Measurements from ENCODE around the gene TSPOAP1.

The TSPOAP1 gene

GRCh38 chr17:58302919-58303585 is 25.5 kb downstream of the TSPOAP1 start:
- FAIRE-seq = no peak

DNA sequence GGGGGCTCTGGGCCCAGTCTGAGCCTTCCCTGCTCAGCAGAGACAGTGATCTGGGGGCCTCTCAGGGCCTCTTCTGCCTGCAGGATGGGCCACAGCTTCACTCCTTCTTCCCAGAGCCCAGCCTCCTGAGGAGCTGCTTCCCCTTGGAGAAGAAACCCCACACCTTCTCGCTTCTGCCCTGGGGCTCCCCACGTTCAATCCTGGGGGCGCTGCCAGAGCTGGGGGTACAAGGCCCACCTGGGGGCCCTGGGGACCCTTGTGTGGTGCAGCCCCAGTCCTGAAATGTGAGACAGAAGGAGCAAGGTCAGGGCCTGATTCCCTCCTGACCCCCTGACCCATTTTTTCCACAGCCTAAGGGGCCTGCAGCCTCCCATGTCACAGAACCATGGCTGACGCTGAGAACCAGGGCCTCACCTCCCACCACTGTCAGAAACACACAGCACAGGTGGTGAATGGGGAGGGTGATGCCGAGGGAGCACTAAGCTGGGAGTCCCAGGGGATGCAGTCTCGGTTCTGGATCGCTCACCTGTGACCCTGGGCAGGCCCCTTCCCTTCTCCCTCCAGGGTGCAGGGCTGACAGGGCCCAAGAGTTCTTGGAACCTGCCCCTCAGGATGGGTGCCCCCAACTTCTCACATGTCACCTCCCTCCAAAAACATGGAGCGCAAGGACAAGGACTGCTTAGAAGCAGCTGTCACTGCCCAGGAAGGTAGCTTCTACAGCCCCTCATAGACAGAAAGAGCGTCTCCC is 26.2 kb downstream of the TSPOAP1 start:
- no peak for FAIRE-seq

GRCh38 chr17:58301504-58302150 is 27.0 kb downstream of the TSPOAP1 start:
- FAIRE-seq = no peak

DNA sequence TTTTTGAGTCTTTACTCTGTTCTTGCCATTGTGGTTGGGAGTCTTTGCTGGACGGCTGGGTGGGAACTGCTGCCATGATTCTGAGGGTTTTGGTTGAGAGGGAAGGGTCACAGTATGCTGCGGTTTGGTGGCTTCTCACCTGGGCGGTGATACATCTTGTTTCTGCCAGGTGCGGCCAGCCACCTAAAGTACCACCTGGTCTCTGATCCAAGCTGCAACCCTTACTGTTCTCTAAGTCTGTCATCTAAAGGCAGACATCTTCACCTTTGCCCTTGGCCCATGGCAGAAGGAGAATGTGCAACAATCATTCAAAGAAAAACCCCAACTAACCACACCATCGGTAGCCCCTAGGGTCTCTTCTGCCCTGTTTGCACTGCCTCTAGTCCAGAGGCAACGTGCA is 28.3 kb downstream of the TSPOAP1 start:
- no peak for FAIRE-seq

- FAIRE-seq = no peak
Measured at GRCh38 chr17:58294034-58294433, 34.6 kb downstream of the TSPOAP1 start.

- no peak for FAIRE-seq
Measured at GRCh38 chr17:58291246-58291645, 37.3 kb downstream of the TSPOAP1 start.

DNA sequence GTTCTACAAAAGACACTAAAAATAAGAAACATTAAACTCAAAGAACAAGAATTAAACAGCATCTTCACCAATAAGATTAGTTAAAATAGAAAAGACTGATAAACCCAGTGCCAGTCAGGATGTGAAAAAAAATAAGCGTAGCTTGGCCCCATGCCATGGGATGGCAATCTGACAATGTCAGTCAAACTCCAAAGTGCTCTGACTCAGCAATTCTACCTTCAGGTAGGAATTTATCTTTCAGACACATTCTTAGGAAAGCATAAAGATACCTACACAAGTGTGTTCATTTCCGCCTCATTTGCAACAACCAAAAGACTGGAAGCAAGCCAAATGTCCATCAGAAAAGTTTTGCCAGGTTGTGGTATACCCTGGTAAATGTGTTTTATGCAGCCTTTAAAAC is 38.7 kb downstream of the TSPOAP1 start:
- no peak for FAIRE-seq

DNA sequence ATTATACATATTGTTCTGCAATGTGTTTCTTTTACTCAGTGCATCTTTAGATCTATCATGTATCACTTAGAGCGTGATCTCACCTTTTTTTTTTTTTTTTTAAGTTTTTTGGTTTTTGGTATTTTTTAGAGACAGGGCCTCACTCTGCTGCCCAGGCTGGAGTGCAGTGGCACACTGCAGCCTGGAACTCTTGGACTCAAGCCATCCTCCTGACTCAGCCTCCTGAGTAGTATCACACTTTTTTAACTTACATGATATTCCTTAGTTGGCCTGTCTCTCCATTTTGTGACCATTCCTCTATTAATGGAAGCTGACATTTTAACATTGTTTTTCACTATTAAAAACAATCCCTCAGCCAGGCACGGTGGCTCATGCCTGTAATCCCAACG is 43.2 kb downstream of the TSPOAP1 start:
- no peak for FAIRE-seq

- no peak for FAIRE-seq
Measured at GRCh38 chr17:58284613-58285421, 43.8 kb downstream of the TSPOAP1 start.

- FAIRE-seq = no peak
Measured at GRCh38 chr17:58283674-58284612, 44.7 kb downstream of the TSPOAP1 start.

DNA sequence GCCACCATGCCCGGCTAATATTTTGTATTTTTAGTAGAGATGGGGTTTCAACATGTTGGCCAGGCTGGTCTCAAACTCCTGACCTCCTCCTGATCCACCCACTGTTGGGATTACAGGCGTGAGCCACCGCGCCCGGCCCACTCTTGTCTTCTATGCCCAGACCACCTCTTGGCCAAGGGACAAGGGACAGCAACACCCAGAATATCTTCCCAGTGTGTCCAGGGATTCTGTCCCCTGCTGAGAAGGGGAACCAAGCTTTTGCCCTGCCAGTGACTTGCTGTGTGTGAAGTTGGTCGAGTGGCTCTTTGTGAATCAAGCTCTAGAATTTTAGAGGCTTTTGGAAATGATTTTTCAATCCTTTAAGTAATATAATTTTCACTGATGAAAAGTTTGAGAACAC is 46.2 kb downstream of the TSPOAP1 start:
- FAIRE-seq = no peak

DNA sequence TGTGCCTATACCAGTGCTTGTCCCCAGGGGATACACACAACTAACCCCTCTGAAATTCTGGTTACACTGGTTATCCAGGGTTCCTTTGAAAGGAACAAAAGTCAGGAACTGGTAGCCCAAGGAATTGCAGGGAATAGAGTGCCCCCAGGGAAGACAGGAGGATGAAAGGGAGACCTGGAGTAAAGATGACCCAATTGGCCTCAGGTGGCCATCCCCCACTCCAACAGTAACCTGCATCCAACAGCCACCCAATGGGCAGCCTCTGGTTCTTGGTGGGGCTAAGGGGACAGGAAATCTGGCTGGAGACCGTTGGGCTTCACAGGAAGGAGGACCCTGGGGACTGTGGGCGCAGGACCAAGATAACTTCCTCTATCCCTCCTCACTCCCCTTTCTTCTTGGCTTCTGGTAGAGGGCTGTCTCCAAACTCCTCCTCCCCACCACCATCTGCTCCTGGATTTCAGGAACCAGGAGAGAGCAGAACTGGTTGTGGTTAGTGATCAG is 47.0 kb downstream of the TSPOAP1 start:
- no peak for FAIRE-seq

DNA sequence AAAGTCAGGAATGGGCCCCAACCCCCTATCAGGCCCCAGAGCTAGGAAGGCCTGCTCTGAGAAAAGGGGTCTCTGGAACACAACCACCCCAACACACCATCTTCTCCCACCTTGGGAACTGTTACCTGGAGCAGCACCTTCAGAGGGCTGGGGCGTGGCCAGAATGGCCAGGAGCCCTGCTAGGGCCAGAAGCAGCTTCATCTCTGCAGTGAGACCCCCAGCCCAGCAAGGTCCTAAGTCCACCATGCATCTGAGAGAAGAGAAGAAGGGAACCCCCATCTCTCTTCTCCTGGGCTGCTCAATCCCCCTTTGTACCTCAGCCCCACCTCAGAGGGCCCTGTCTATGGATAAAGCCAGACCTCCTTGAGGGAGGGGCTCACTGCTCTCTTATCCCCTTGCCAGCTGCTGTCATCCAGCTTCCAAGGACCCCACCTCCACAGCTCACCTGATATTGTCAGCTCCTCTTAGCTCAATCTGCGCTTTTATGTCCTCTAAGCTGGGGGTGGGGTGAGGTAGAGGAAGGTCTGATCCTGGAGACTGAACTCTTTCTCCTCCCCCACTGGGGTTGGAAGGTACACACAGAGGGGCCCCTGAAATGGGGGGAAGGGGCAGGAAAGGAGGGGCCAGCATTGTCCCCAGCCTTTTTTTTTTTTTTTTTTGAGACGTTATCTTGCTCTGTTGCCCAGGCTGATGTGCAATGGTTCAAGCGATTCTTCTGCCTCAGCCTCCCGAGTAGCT is 47.9 kb downstream of the TSPOAP1 start, which contains the start of gene MPO:
Gene MPO, minus strand, starts transcription at position 456 of the 738 bp plus-strand sequence. Its CDS starts 177 bp downstream, at position 279.
- no peak for FAIRE-seq

GRCh38 chr17:58279736-58280479 is 48.7 kb downstream of the TSPOAP1 start:
- no peak for FAIRE-seq

- FAIRE-seq = no peak
Measured at GRCh38 chr17:58279016-58279711, 49.4 kb downstream of the TSPOAP1 start.

DNA sequence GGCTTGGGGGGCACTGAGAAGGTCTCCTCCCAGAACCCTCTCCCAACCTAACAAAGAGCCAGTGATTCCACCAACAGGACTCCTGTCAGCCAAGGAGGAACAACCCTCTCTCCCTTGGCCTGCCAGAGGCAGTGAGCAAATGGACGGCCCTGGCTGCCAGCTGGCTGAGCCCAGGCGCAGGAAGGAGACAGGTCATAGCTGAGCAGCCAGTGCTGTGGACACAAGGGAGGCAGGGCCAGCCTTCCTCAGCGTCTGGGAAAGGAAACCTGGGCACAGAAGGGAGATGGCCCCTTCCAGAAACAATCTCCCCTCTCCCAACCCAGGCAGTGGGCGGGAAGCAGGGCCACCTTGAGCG is 50.0 kb downstream of the TSPOAP1 start:
- FAIRE-seq = no peak

GRCh38 chr17:58277802-58278595 is 50.6 kb downstream of the TSPOAP1 start:
- no peak for FAIRE-seq

DNA sequence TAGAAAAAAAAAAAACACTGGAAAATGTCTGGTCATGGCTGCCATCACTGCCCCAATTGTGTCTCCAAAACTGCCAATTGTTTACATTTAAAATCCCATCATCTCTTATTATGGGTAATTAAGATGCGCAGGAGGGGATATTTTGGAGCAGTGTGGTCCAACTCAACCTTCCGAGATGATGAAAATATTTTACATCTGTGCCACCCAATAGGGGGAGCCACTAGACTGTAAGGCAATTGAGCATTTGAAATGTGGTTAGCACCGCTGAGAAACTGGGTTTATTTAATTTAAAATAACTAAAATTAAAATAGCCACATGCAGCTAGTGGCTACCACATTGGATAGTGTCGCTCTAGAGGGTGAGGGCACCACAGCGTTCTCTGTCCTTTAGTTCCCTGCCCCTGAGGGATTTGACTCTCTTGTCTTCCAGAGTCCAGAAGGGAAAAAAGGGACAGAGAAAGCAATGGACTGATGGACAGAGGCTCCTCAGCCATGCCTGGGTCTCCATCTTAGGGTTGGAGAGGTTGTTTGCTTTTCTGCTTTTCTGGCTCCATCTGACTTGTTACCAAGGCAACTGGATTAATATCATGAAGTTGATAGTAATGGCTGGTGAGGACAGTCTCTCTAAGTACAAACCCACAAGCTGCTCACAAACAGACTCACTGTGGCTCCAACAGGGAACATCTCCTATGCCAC is 51.3 kb downstream of the TSPOAP1 start:
- no peak for FAIRE-seq
